ENCODE data around the gene STK32B.

STK32B gene

DNA sequence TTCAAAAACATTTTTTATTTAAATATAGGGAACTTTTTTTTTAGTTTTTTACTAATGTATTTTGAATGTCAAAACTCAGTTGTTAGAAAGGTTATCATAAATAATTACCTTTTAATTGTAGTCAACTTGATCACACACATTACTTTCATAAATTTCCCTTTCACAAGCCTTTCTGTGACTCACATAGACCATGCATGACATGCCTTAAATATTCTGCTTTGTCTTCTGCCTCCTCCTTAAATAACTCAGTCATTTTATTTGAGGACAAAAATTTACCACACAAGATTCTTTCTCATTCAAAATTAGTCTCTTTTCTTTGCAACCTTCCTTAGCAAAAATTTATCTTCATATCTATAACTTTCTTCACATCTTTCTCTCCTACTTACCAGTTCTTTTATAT is 437.1 kb downstream of the STK32B start:
- no peak for DNase-seq

DNA sequence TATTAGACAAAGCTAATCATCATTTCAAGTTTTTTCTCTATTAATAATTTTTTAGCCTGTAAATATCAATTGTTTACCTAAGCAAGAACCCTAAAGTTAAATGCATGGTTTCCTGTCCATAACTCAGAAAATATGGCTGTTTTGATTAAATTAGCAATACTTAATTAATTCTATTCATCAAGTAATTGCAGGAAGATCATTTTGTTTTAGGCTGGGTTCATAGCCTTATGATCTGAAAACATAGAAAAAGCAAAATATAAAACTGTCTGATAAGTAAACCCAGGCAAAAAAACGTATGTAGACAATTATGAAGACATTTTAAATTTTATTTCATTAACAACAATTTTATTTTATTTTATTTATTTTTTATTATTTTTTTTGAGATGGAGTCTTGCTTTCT is 438.0 kb downstream of the STK32B start:
- DNase-seq = no peak

DNA sequence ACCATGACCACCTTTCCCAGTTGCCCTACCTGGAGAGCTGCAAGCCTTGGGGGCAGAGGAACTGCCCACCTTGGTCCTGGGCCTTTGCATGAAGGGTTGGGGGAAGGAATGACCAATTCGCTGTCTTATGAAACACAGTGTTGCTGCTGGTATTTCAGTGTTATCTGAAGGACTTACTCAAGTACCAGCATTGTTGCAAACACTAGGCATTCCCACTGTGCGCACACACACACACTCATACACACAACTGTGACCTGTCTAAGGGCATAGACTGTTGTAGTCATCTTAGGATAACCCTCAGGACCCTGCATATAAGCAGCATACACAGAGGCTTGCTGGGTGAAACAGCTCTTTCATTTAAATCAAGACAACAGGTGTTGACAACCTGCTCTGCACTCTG is 446.2 kb downstream of the STK32B start:
- DNase-seq = no peak

DNA sequence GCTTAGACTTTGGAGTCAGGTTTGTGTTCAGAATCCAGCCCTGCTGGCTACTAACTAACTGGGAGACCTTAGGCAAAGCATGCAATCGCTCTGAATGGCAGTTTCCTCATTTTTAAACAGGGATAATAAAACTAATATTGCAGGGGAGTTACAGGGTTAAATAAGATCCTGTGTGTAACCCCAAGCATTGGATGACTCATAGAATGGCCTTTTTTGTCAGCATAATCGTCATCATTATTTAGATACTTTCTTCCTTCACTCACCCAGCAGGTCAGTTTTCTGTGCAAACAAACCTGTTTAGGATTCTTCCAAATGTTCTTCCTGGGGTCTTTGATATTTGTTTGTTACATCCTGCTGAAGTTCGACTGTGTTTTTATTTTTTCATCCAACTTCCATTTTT is 448.9 kb downstream of the STK32B start:
- no peak for DNase-seq

DNA sequence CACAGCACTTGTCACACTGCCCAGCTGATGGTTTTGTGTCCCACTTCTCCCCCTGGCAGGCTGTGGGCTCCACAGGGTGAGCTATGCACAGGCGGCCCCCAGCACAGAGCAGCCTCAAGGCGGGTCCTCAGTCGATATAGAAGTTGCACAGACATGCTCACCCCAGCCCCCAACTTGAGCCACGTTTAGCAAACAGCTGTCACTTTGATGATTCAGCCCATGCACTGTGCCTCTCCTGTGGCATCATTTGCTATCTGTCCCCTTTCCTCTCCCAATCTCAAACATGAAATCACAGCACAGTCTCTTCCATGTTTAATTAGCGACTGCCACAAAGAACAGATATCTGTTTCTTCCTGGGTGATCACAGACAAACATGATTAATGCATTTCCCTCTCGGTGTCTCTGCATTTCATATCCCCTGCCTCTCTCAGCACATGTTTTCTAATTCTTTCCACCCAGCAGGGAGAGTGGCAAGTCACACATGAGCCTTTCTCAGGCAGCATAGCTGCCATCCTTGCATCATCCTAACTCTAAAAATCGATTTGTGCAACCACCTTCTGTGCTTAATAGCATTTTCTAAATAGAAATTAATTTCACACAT is 452.2 kb downstream of the STK32B start:
- no peak for DNase-seq

DNA sequence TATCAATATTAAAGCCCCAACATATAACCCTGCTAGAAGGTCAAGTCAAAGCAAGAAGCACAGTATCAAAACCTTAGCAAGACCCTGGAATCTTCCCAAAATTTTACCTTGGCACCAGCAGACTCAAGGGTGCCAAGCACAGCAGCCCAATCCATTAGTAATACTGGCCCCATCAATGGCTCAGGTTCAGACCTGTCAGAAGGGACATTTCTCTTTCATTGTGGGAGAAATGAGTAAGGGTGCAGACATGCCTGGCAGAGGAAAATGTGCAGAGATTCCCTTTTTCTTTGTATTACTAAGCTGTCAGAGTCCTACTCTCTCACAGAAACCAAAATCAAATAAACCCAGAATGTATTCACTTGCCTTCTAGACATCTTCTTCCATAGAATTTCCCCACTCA is 453.2 kb downstream of the STK32B start:
- no peak for DNase-seq

DNA sequence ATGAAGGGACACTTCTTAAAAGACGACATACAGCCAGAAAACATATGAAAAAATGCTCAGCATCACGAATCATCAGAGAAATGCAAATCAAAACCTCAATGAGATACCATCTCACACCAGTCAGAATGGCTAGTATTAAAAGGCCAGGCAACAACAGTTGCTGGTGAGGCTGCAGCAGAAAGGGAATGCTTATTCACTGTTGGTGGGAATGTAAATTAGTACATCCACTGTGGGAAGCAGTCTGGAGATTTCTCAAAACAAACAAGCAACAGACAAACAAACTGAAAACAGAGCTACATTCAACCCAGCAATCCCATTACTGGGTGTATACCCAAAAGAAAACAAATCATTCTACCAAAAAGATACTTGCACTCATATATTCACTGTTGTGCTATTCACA is 459.2 kb downstream of the STK32B start:
- no peak for DNase-seq

DNA sequence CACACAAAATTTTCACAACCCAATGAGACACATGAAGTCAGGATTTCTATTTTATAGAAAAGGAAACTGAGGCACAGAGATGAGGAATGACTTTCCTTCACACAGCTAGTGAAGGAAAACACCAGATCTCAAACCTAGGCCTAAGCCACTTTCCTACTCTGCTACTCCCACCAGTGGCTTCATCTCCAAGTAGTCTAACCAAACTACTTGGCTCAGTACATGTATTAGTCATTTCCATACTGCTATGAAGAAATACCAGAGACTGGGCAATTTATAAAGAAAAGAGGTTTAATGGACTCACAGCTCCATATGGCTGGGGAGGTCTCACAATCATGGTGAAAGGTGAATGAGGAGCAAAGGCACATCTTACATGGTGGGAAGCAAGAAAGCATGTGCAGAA is 460.5 kb downstream of the STK32B start:
- no peak for DNase-seq

DNA sequence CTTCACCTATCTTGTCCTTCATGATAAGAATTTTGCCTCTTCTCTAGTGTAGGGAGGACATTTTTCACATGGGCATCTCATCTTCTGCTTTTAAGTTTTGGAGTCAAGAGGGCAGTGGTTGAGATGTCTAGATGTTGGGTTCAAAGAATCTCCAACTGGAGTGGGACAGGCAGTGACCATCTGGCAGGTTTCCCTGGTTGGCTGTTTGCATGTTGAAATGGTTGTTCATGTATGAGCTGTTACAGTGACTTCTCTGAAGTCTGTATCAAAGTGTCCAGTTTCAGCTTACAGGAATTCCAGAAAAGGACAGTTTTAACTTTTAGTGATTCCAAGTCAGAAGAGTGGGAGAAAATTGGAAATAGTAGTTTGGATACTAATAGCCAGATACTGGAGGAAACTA is 464.4 kb downstream of the STK32B start:
- DNase-seq = no peak

DNA sequence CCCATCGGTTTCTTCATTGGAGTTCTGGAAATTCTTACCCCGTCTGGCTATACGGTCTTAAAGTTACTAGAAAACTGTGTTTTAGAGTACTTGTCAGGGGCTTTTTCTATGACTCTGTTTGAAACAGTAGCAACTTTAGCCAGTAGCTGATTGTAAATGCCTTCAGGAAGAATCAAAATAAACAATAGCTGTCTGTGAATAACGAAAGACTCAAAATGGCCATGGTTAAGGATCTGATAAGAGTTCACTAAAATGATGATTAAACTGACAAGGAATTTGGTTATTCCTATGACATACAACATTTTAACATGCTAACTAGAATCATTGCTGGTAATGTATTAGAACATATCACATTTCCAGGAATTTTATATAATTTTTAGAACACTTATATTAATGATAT is 466.1 kb downstream of the STK32B start:
- no peak for DNase-seq

DNA sequence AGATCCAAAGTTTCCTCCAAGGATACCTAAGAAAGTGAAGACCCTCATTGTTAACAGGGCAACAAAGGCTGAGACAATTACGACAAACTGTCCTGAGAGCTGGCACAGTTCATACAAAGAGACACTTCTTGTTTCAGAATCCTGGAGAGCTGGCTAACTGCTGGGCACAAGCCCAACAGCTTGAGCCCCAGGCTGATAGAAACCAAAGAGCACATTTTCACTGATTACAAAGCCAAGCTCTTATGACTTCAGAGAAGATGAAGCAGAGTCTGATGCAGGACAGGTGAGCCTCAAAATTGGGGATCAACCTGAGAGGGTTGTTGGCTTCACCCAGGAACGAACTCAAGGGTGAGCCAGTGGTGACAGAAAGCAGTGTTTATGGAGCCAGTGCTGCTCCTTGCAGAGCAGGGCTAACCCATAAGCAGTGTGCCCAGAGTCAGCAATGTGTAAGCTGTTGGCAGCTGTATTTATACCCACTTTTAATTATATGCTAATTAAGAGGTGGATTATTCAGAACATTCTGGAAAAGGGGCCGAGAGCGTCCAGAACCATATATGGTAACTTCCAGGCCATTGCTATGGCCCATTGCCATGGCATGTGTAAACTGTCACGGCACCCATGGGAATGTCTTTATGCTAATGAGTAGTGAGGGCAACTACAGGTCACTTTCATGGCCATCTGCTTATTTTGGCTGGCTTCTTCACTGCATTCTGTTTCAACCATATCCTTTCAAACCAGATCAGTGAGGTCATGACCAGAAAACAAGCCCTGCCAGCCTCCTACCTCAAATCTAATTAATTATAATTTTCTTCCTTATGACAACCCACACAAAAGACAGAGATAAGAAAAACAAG is 473.4 kb downstream of the STK32B start:
- DNase-seq = no peak

DNA sequence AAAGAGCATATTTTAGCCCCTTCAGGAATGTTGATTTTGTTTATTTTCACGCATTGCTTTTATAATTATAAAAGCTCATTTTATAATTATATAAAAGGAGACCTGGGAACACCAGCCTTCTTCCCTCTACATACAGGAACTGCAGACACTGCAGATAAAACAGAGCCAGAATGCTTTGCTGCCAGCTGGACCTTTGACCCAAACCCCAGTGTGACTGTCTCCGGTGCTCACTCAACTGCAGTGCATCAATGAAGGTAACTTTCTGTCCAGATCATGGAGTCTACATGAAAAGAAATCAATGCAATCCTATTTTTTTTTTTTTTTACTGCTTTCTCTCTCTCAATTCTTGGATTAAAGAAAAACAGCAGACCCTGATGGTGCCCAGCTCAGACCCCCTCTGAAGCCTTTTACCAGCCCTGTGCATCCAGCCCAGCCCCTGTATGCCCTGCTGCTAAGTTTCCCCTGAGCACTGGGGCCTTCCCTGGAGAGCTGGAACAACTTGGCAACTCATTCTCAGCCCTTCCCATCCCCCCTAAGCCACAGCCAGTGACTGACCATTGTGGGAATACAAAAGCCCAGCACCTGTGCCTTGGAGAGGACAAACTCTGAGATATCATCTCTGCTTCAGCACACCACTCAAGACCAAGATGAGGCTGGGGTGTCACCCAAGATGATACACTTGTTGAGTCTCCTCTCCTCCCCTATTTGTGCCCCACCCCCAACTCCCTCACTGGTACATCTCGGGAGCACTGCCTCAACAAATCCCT is 475.0 kb downstream of the STK32B start:
- DNase-seq = no peak

DNA sequence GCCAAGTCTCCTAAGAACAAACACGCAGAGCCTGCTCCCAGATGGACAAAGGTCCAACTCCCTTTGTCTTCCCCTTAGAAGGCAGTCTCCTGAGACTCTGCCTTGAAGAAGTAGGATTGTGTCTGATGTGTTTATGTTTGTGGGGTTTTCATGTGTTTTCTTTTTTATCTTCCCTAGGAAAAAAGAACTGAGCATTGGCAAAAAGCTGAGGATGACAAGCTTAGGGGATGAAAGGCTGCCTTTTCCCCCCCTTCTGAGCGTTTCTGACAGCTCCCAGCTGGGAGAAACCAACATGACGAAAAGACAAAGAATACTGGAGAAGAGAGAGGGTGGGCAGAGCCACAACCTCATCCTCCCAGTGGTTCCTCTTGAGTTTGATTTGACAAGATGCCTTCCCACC is 475.9 kb downstream of the STK32B start:
- no peak for DNase-seq

DNA sequence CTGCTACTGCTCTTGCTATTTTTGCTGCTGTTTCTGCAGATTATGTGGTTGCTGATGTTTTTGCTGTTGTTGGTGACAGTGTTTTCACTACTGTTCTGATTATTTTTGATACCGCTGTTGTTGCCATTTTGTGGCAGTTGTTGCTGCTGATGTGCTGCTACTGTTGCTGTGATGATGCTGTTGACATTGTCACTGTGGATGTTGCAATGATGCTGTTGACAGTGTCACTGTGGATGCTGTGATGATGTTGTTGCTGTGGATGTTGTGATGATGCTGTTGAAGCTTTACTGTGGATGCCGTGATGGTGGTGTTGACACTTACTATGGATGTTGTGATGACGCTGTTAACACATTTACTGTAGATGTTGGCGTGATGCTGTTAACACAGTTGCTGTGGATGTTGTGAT is 476.8 kb downstream of the STK32B start:
- DNase-seq = no peak

DNA sequence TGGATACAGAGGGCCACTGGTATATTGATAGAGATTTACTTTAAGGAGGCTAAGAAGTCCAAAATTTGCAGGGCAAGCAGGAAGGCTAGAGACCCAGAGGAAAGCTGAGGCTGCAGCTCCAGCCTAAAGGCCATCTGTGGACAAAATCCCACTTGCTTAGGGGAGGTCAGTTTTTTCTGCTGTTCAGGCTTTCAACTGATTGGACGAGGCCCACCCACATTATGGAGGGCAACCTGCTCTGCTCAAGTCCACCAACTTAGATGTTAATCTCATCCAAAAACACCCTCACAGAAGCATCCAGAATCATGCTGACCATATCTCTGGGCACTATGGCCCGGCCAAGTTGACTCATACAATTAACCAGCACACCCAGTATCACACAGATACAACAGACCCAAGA is 480.8 kb downstream of the STK32B start:
- DNase-seq = no peak

DNA sequence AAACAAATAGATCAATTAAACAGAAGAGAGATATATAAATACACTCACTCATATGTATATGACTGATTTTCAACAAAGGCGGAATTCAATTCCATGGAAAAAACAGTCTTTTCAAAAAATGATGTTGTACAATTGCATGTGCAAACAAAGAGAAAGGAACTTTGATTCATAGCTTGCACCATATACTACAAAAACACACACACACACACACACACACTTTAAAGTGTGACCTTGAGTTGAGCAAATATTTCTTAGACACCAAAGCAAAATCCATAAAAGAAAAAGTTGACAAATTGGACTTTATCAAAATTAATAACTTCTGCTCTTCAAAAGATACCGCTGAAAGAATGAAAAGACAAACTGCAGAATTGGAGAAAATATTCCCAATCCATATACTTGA is 488.3 kb downstream of the STK32B start:
- DNase-seq = no peak

DNA sequence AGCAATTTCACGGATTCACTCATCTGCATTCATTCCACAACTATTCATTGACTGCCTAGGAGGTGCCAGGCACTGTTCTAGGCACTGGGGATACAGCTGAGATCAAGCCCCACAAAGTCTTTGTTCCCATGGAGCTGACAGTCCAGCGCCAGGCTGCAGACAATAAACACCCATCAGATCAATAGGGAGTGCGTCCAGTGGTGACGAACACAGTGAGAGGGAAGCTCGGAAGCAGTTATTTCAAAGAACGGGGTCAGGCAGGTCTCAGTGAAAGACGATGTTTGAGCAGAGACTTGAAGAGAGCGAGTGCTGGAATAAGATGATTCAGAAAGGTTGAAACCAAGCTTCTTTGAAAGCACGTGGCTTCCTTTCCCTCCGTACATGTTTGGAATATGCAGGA is 489.9 kb downstream of the STK32B start:
- no peak for DNase-seq

DNA sequence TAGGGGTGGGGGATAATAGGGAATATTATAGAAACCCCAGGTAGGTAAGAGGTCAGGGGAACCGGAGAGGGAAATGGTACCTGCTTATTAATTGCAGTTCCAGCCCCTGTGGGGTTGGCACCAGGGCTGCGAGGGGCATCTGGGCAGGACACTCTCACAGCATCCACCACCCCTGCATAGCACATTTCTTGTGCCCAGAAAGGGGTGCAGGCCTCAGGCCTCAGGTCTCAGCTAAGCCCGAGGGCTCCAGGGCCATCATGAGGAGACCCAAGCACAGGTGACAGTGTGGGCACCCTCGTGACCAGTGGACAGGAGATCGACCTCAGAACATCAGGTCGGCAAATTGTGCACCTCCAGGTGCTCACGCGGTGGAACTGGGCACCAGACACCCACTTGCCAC is 492.4 kb downstream of the STK32B start:
- DNase-seq = no peak

DNA sequence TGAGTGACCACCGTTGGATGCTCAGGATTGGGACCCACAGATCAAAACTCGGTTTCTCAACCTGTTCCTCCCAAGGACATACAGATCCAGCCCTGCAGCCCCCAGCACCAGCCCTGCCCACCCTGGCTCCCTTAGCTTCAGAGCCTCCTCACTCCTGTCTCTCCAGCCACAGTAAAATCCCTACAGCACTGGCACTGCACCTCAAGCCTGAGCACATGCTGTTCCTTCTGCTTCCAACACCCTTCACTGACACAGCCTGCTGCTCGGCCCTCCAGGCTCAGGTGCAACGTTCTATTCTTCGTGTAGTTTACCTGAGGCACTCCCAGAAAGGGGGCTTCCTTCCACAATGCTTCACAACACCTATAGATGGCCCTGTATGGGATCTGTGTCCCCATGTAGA is 493.5 kb downstream of the STK32B start:
- DNase-seq = no peak

DNA sequence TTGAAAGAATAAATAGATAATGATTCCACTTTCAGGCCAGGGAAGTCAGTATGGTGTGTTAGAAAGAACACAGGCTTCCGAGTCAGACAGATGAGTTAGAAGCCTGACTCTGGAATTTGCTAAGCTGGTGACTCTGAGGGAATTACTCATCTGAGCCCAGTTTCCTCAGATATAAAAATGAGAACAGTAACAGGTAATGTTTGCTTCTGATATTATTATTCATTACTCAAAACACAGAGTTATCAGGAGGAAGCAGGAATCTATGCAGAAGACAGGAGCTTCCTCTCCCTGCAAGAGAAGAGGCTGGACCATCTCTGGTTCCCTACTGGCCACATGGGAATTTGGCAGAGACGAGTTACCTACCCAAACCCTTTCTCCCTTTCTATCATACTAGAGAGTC is 494.0 kb downstream of the STK32B start:
- DNase-seq = no peak

DNA sequence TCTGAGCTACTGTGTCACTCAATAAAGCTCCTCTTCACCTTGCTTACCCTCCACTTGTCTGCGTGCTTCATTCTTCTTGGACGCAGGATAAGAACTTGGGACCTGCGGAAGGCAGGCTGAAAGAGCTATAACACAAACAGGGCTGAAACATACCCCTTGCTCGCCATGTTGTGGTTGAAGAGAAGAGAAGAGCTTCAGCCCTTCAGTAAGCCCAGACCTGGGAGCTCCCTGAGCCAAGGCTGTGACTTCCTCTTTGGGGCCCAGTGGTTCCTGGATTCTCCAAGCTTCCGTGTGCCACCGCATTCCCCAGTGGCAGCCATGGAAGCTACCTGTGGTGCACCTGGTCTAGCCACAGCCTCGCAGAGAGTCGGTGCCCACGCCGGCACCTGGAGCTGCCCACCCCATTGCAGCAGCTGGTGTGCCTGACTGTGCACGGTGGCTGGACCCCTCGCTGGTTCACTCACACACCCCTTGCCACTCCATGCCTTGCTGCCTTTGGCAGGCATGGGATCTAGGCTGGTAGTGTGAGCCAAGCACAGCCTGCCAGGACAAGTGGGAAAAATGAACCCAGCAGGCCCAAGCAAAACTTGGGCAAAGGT is 496.5 kb downstream of the STK32B start:
- no peak for DNase-seq
